Peyer's patch (tissue), 4 donors: ENCODE measurements around the gene SLC25A45.

ENCODE experiments used
- CTCF ChIP-seq, 6 experiments: fragments of 450-650 bp in 4 of 6; fragments of 200-600 bp in 2 of 6; sonication (generic) in 1 of 6; IDR thresholded peaks; one replicate each; pipeline ENCODE4 v1.5.1; 2017 to 2019; ENCODE audit warnings: antibody characterized with exemption in 6 of 6, mild to moderate bottlenecking in 3 of 6, moderate library complexity in 1 of 6
- POLR2A ChIP-seq, 2 donors: fragments of 450-650 bp; IDR thresholded peaks; one replicate each; pipeline ENCODE4 v1.5.1; 2017; ENCODE audit warnings: antibody characterized with exemption in 2 of 2, mild to moderate bottlenecking in 2 of 2, moderate library complexity in 2 of 2

GRCh38 chr11:65382804-65383368, 440 bp upstream of the SLC25A45 start:
- TF ChIP-seq CTCF (IDR thresholded peaks at IDR 0.05) (no peak), POLR2A (IDR thresholded peaks at IDR 0.05) (peak in 1 of 2 donors; percentile 61)
